MM.1S (cell line): ENCODE measurements around the gene CARD9.
"Not testable (repeated sequence)": the region's sequence is repeated elsewhere in the genome, so short reads cannot be mapped to it uniquely, and the experiment has no call there.

Source experiments
- DNase-seq: peaks from one replicate; pipeline ENCODE4 v3.0.0-alpha.2; 2015
- H2AFZ ChIP-seq: fragments of 300-600 bp; sonication (generic); 2 replicates; pipeline ENCODE4 v1.6.0; 2016; ENCODE audit warnings: antibody characterized with exemption, low read length
- H3F3A ChIP-seq: fragments of 300-600 bp; sonication (generic); 2 replicates; pipeline ENCODE4 v1.6.1; 2016; ENCODE audit warnings: mild to moderate bottlenecking, antibody characterized with exemption, low read length, moderate library complexity, mixed read lengths; ENCODE audit not compliant: insufficient read depth
- H3K27ac ChIP-seq: fragments of 300-600 bp; sonication (generic); 2 replicates; pipeline ENCODE4 v1.5.1; 2016; ENCODE audit warnings: mild to moderate bottlenecking, low read length
- H3K27me3 ChIP-seq: fragments of 300-600 bp; sonication (generic); replicated peaks from 2 replicates; pipeline ENCODE4 v1.6.0; 2016; ENCODE audit warnings: low read length; ENCODE audit not compliant: insufficient read depth
- H3K36me3 ChIP-seq: fragments of 300-600 bp; sonication (generic); replicated peaks from 2 replicates; pipeline ENCODE4 v1.6.1; 2016; ENCODE audit warnings: mild to moderate bottlenecking, low read length, mixed read lengths; ENCODE audit not compliant: insufficient read depth
- H3K4me1 ChIP-seq: fragments of 300-600 bp; sonication (generic); 2 replicates; pipeline ENCODE4 v1.6.1; 2016; ENCODE audit warnings: low read length, mixed read lengths
- H3K4me2 ChIP-seq: fragments of 300-600 bp; sonication (generic); 2 replicates; pipeline ENCODE4 v1.6.0; 2016; ENCODE audit warnings: low read depth, low read length
- H3K4me3 ChIP-seq: fragments of 300-600 bp; sonication (generic); 2 replicates; pipeline ENCODE4 v1.5.1; 2016; ENCODE audit warnings: low read length, mixed read lengths
- H3K79me2 ChIP-seq: fragments of 300-600 bp; sonication (generic); 2 replicates; pipeline ENCODE4 v1.6.1; 2016; ENCODE audit warnings: mixed run types, low read length, mixed read lengths
- H3K9ac ChIP-seq: fragments of 300-600 bp; sonication (generic); 2 replicates; pipeline ENCODE4 v1.6.1; 2016; ENCODE audit warnings: low read length, mixed read lengths
- H3K9me2 ChIP-seq: fragments of 300-600 bp; sonication (generic); replicated peaks from 2 replicates; pipeline ENCODE4 v1.6.1; 2016; ENCODE audit warnings: mild to moderate bottlenecking, low read length, mixed read lengths; ENCODE audit not compliant: insufficient read depth
- H3K9me3 ChIP-seq: fragments of 300-600 bp; sonication (generic); replicated peaks from 2 replicates; pipeline ENCODE4 v1.6.1; 2016; ENCODE audit warnings: mild to moderate bottlenecking, low read length, mixed read lengths; ENCODE audit not compliant: insufficient read depth
- H4K20me1 ChIP-seq: fragments of 300-600 bp; sonication (generic); 2 replicates; pipeline ENCODE4 v1.6.1; 2016; ENCODE audit warnings: mild to moderate bottlenecking, low read length, moderate library complexity, mixed read lengths; ENCODE audit not compliant: insufficient read depth
- CTCF ChIP-seq: fragments of 300-600 bp; sonication (generic); IDR thresholded peaks from 2 replicates; pipeline ENCODE4 v1.5.1; 2016; ENCODE audit warnings: antibody characterized with exemption, low read length, mixed read lengths
- EZH2 ChIP-seq: fragments of 300-600 bp; sonication (generic); optimal IDR thresholded peaks from 2 replicates; pipeline ENCODE3; 2017; ENCODE audit warnings: low read depth, mild to moderate bottlenecking, antibody characterized with exemption, low read length, mixed read lengths
- EZH2phosphoT487 ChIP-seq: fragments of 300-600 bp; sonication (generic); IDR thresholded peaks from 2 replicates; pipeline ENCODE4 v1.6.1; 2018; ENCODE audit warnings: antibody characterized with exemption, low read length

Gene CARD9

GRCh38 chr9:136409557-136410455, 36.3 kb upstream of the CARD9 start:
- DNase-seq = peak; percentile 39
- peak overlapping the region; percentile 86 for H3K4me2 ChIP-seq
- no peaks in the 10 kb centered on the region for H3K9me3 ChIP-seq
- no peaks in the 10 kb centered on the region for H4K20me1 ChIP-seq
- H3K36me3 ChIP-seq = 0 out of 2 replicates have a peak, but pooled peaks cover 8% of the 10 kb centered on the region
- no peak overlapping the region for H3K27ac ChIP-seq
- H3K4me1 ChIP-seq = peaks cover 25% of the 10 kb centered on the region
- H3K9me2 ChIP-seq = no peaks in the 10 kb centered on the region
- TF ChIP-seq EZH2phosphoT487 (no peak), CTCF (no peak), EZH2 (no peak)
- H3K79me2 ChIP-seq = peaks cover 62% of the 10 kb centered on the region
- H3K4me3 ChIP-seq = peak overlapping the region; percentile 80
- peak overlapping the region; percentile 85 for H3K9ac ChIP-seq
- H2AFZ ChIP-seq = peak overlapping the region; percentile 65
- 0 out of 2 replicates have a peak, but pooled peaks cover 2% of the 10 kb centered on the region for H3F3A ChIP-seq
- H3K27me3 ChIP-seq = no peaks in the 10 kb centered on the region

DNA sequence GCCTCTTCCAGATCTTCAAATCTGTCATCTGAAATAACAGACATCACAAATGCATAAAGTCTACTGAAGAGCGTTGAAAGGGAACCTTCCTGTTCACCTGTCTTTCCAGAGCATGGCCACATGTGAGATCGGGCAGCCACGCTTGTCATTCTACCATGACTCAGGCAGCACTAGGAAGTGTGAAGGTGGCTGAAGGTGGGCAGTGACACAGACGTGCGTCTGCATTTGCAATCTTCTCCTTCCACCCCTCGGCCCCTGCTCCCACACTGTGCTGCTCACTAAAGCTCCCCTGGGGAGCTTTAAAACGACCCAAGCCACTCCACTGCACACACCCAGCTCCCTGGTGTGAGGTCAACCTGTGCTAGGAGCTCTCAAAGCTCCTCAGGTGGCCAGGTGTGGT, 34.4 kb upstream of the CARD9 start:
- no peak for TF ChIP-seq EZH2
- TF ChIP-seq EZH2phosphoT487 = no peak
- no peak for TF ChIP-seq CTCF
- Histone ChIP-seq H3K4me3 (no peak overlapping the region), H3K9me2 (no peaks in the 10 kb centered on the region), H3K27me3 (no peaks in the 10 kb centered on the region), H3K9ac (no peak overlapping the region), H3F3A (0 out of 2 replicates have a peak, but pooled peaks cover 4% of the 10 kb centered on the region), H3K4me1 (peaks cover 37% of the 10 kb centered on the region), H3K27ac (no peak overlapping the region), H4K20me1 (no peaks in the 10 kb centered on the region), H3K79me2 (peaks cover 45% of the 10 kb centered on the region), H3K36me3 (0 out of 2 replicates have a peak, but pooled peaks cover 5% of the 10 kb centered on the region), H3K9me3 (no peaks in the 10 kb centered on the region), H2AFZ (no peak overlapping the region), H3K4me2 (no peak overlapping the region)
- DNase-seq = no peak

DNA sequence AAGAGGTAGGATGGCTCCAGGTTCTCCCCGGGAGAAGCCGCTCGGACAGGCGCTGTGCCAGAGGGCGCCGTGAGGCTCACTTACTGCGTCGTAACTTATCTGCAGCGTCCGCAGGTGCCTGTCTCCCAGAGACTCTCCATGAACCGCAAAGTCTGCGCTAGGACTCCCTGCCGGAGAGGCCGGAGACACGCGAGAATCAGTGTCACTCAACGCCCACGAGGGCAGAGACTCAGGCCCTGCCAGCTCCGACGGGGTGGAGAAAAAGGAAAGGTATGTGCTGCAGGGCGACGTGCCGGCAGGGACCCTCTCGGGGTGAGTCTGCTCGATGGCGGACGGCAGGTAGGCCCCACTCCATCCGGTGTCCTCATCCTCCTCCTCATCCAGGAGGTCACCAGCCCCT, 33.6 kb upstream of the CARD9 start:
- H3K36me3 ChIP-seq, H3K9me3 ChIP-seq, H2AFZ ChIP-seq, H3K4me2 ChIP-seq, H3K4me3 ChIP-seq, H3K27me3 ChIP-seq, H3K27ac ChIP-seq, DNase-seq, H3K9me2 ChIP-seq, H4K20me1 ChIP-seq, H3F3A ChIP-seq, H3K9ac ChIP-seq: not testable (repeated sequence)
- H3K79me2 ChIP-seq = peaks cover 37% of the 10 kb centered on the region
- peaks cover 36% of the 10 kb centered on the region for H3K4me1 ChIP-seq

- Histone ChIP-seq H3K4me1 (peaks cover 28% of the 10 kb centered on the region), H3K79me2 (peaks cover 25% of the 10 kb centered on the region)
- H3K4me2 ChIP-seq, H3K27me3 ChIP-seq, H3K4me3 ChIP-seq, H3K9me3 ChIP-seq, DNase-seq, H3F3A ChIP-seq, H3K27ac ChIP-seq, H3K9ac ChIP-seq, H2AFZ ChIP-seq, H3K36me3 ChIP-seq, H4K20me1 ChIP-seq, H3K9me2 ChIP-seq: not testable (repeated sequence)
Observed at GRCh38 chr9:136405904-136406303, 32.4 kb upstream of the CARD9 start.
